Neutrophil (primary cell): Measurements from ENCODE around the gene RAD18.

Source experiments
- H3K27ac ChIP-seq: fragments of 200-600 bp; sonication (generic); 2 replicates; pipeline ENCODE4 v1.5.1; 2016; ENCODE audit warnings: mild to moderate bottlenecking, moderate library complexity
- H3K27me3 ChIP-seq: fragments of 200-600 bp; sonication (generic); 2 replicates; pipeline ENCODE4 v1.6.0; 2016; ENCODE audit warnings: mild to moderate bottlenecking
- H3K36me3 ChIP-seq: fragments of 200-600 bp; sonication (generic); 2 replicates; pipeline ENCODE4 v1.5.1; 2017
- H3K4me1 ChIP-seq, 2 experiments: fragments of 200-600 bp in 1 of 2; sonication (generic) in 1 of 2; 1 replicate in 1 of 2; 2 replicates in 1 of 2; pipeline versions ENCODE4 v1.5.1 to v1.6.1; 2013 to 2016; ENCODE audit warnings: low read depth in 1 of 2, low read length in 1 of 2, mild to moderate bottlenecking in 1 of 2, moderate library complexity in 1 of 2; ENCODE audit not compliant: control insufficient read depth in 1 of 2, insufficient read depth in 1 of 2
- H3K4me3 ChIP-seq, 2 experiments: fragments of 200-600 bp in 1 of 2; sonication (generic) in 1 of 2; 1 replicate in 1 of 2; 2 replicates in 1 of 2; pipeline ENCODE4 v1.5.1; 2013 to 2016; ENCODE audit warnings: low read depth in 1 of 2, low read length in 1 of 2, mild to moderate bottlenecking in 1 of 2, moderate library complexity in 1 of 2
- H3K9me3 ChIP-seq: fragments of 200-600 bp; sonication (generic); 2 replicates; pipeline ENCODE4 v1.5.1; 2016
- TF ChIP-seq, protein P1 (sequence below): fragments of 200-600 bp; sonication (generic); IDR thresholded peaks from 2 replicates; pipeline ENCODE4 v1.5.1; 2016; ENCODE audit warnings: antibody characterized with exemption

Gene RAD18

DNA sequence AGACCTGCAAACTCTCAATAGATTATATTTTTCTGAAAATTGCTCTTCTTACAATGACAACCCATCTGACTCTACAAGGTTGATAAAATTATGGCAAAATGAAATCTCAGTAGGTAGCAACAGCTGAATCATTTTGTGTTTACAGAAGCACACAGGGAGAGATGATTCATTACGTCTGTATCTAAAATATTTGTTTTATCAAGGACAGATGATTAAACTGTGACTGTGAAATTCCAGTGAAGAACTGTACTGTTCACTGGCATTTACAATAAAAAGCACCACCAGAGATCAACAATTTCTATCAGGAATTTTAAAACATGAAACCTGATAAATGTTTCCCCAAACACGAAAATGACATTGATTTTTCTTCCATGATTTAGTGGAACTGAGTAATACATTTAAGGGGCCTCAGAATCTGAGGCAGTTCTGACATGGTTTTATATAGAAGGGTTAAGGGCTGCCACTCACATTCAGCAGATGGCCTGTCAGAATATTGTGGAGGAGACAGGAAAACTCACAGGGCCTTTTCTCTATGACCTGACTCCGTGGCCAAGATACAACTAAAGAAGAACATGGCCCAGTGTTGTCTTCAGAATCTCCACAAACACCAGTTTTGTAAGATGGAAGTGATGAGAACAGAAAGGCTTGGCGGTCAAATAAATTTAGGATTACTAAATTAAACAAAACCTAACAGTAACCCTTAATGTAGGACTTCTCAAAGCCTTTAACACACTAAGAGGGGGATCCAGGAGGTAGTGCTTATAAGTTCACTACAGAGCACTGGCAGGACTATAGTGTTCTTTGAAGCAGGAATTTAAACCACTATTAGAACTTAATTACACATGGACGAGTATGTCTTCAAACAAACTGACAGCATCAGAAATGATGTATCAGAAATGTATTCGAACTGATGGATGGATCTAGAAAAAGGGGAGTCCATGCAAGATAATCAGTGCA, 25.9 kb downstream of the RAD18 start:
- Histone ChIP-seq H3K9me3 (no peaks in the 10 kb centered on the region), H3K4me1 (no peaks in the 10 kb centered on the region), H3K27ac (no peak overlapping the region), H3K27me3 (no peaks in the 10 kb centered on the region), H3K36me3 (peaks cover 5% of the 10 kb centered on the region), H3K4me3 (no peak overlapping the region)
- TF ChIP-seq, protein P1, sequence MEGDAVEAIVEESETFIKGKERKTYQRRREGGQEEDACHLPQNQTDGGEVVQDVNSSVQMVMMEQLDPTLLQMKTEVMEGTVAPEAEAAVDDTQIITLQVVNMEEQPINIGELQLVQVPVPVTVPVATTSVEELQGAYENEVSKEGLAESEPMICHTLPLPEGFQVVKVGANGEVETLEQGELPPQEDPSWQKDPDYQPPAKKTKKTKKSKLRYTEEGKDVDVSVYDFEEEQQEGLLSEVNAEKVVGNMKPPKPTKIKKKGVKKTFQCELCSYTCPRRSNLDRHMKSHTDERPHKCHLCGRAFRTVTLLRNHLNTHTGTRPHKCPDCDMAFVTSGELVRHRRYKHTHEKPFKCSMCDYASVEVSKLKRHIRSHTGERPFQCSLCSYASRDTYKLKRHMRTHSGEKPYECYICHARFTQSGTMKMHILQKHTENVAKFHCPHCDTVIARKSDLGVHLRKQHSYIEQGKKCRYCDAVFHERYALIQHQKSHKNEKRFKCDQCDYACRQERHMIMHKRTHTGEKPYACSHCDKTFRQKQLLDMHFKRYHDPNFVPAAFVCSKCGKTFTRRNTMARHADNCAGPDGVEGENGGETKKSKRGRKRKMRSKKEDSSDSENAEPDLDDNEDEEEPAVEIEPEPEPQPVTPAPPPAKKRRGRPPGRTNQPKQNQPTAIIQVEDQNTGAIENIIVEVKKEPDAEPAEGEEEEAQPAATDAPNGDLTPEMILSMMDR = no peak

DNA sequence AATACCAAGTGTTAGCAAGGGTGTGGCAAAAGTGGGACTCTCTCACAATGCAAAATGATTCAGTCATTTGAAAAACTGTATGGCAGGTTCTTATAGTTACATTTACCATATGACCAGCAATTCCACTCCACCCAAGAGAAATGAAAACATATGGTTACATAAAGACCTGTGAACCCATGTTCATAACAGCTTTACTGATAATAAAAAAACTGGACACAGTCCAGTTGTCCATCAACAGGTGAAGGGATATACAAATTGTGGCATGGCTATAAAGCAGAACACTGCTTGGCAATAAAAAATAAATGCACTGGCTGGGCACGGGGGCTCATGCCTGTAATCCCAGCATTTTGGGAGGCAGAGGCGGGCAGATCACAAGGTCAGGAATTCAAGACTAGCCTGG, 30.8 kb downstream of the RAD18 start:
- Histone ChIP-seq H3K36me3 (no peaks in the 10 kb centered on the region), H3K27ac (no peak overlapping the region), H3K9me3 (no peaks in the 10 kb centered on the region), H3K4me1 (no peaks in the 10 kb centered on the region), H3K4me3 (no peak overlapping the region), H3K27me3 (no peaks in the 10 kb centered on the region)
- TF ChIP-seq, protein P1 = no peak

DNA sequence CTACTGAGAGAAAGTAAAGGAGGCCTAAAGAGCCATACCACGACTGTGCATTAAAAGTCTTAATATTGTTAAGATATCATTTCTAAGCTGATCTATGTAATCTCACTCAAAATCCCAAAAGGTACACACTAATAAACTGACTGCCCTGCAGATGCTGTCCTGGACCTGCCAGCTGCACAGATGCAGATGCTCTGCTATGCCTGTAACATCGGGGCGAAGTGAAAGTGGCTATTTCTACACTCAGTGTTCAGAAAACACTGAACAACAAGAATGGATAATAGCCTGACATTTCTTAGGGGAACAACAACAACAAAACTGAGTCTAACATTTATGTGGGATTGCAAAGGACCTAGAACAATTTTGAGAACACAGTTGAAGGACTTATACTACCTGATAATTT, 31.9 kb downstream of the RAD18 start:
- Histone ChIP-seq H3K27me3 (no peaks in the 10 kb centered on the region), H3K4me3 (no peak overlapping the region), H3K4me1 (no peaks in the 10 kb centered on the region), H3K9me3 (no peaks in the 10 kb centered on the region), H3K36me3 (no peaks in the 10 kb centered on the region), H3K27ac (no peak overlapping the region)
- TF ChIP-seq, protein P1 = no peak

DNA sequence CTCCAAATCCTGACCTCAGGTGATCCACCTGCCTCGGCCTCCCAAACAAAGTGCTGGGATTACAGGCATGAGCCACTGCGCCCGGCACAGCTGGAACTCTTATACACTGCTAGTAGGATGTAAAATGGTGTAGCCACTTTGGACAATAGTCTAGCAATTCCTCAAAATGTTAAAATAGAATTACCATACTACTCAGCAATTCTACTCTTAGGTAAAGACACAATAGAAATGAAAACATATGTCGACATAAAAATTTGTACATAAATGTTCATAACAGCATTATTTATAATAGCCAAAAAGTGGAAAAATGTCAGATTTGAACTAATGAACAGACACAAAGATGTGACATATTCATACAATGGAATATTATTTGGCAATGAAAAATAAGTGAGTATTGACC, 33.4 kb downstream of the RAD18 start:
- Histone ChIP-seq H3K27me3 (no peaks in the 10 kb centered on the region), H3K36me3 (no peaks in the 10 kb centered on the region), H3K9me3 (no peaks in the 10 kb centered on the region), H3K4me3 (no peak overlapping the region), H3K4me1 (no peaks in the 10 kb centered on the region), H3K27ac (no peak overlapping the region)
- TF ChIP-seq, protein P1 = no peak

DNA sequence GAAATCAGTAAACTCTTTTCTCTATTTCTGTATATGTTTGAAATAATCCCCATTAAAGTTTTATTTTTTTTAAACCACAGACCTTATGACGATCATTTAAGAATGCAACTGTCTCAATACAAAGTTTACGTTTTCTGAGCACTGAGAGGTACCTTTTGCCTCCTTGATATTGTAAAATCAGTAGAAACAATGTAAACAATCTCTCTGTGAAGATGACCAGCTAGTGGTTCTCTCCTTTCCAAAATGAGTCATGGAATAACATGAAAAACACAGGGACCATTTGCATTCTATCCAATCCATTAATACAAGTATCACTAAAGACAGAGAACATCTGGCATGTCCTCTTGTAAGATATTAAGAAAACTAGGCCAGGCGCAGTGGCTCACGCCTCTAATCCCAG, 48.8 kb downstream of the RAD18 start:
- no peak overlapping the region for H3K27ac ChIP-seq
- TF ChIP-seq, protein P1 = no peak
- H3K36me3 ChIP-seq = peaks cover 3% of the 10 kb centered on the region
- no peaks in the 10 kb centered on the region for H3K27me3 ChIP-seq
- no peaks in the 10 kb centered on the region for H3K4me1 ChIP-seq
- H3K9me3 ChIP-seq = no peaks in the 10 kb centered on the region
- H3K4me3 ChIP-seq = no peak overlapping the region
